Stimulated activated CD4-positive, alpha-beta T cell treated with anti-CD3 and anti-CD28 coated beads, TNF-alpha, amount 100 ng/mL, for 4 hours (primary cell): ENCODE results near the gene KRTAP3-1.
"Not testable (repeated sequence)": the region's sequence is repeated elsewhere in the genome, so short reads cannot be mapped to it uniquely, and the experiment has no call there.

Experiments
- DNase-seq, 3 experiments: peaks; one replicate each; pipeline ENCODE4 v3.0.0-alpha.2; 2020; ENCODE audit warnings: low read depth in 3 of 3

KRTAP3-1 gene

GRCh38 chr17:41008811-41009210 lies at the start of gene KRTAP3-1:
Gene KRTAP3-1 (minus strand): TSS chr17:41009128. CDS start chr17:41009074, 54 bp downstream.
- no peak for DNase-seq

DNA sequence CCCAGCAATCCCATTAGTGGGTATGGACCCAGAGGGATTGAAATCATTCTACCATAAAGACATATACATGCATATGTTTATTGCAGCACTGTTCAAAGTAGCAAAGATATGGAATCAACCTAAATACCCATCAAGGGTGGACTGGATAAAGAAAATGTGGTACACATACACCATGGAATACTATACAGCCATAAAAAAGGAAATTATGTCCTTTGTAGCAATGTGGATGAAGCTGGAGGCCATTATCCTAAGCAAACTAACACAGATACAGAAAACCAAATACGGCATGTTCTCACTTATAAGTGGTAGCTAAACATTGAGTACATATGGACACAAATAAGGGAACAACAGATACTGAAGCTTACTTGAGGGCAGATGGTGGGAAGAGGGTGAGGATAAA lies 48.6 kb upstream of the KRTAP3-1 start:
- DNase-seq, result no peak

- DNase-seq, result not testable (repeated sequence)
These were observed 46.2 kb upstream of the KRTAP3-1 start, which contains the start of gene KRTAP2-2 for GRCh38 chr17:41055130-41055529. Gene KRTAP2-2 (minus strand): TSS chr17:41055230. CDS start chr17:41055211, 19 bp downstream.

DNA sequence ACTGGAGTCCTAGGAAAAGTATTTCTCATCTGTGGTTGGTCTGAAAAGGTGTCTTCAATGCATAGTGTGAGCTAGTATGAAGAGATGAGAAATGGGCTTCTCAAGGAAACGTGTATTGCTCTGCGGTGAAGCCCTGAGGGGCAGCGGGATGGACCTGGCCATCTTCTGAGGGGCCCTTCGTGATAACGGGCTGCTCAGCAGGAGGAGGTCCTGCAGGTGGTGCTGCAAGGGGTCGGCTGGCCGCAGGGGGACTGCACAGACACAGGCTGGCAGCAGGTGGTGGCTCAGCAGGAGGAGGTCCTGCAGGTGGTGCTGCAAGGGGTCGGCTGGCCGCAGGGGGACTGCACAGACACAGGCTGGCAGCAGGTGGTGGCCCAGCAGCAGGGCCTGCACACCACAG lies 45.6 kb upstream of the KRTAP3-1 start:
- DNase-seq, result not testable (repeated sequence)

- no peak for DNase-seq
These were observed 45.1 kb upstream of the KRTAP3-1 start for GRCh38 chr17:41054025-41054424.

DNA sequence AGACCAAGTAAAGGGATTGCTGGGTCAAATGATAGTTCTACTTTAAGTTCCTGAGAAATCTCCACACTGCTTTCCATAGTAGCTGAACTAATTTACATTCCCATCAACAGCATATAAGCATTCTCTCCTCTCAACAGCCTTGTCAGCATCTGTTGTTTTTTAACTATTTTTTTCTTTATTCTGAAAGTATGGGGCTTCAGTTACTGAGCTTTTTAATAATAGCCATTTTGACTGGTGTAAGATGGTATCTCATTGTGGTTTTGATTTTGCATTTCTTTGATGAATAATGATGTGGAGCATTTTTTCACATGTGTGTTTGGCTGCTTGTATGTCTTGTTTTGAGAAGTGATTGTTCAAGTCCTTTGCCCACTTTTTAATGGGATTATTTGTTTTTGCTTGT lies 43.6 kb upstream of the KRTAP3-1 start:
- no peak for DNase-seq

GRCh38 chr17:41049110-41049509 lies 40.2 kb upstream of the KRTAP3-1 start:
- DNase-seq, result no peak

- DNase-seq, result no peak
These were observed 39.5 kb upstream of the KRTAP3-1 start for GRCh38 chr17:41048441-41048840.

DNA sequence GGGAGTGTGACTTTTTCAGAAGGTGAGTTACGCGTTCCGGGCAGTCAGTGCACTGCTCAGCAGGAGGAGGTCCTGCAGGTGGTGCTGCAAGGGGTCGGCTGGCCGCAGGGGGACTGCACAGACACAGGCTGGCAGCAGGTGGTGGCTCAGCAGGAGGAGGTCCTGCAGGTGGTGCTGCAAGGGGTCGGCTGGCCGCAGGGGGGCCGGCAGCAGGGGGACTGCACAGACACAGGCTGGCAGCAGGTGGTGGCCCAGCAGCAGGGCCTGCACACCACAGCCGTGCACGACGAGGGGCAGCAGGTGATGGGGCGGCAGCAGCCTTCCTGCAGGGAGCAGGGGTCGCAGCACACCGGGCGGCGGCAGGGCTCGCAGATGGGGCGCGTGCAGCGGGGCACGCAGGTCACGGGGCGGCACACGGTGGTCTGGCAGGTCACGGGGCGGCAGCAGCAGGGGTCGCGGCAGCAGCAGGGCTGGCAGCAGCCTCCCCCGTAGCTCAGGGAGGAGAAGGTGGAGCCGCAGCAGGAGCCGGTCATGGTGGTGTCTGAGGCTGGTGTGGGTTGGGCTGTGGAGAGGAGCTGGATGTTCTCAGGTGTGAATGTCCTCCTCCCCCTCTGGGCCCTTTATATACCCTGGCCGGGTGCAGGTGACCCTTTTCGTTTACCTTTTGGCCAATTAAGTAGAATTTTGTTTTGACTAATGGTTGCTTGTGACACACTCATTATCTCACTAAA lies 38.0 kb upstream of the KRTAP3-1 start, which contains the start of gene KRTAP2-1:
KRTAP2-1 (minus strand) TSS at position 582 of the 731 bp plus-strand sequence; CDS start at position 533, 49 bp downstream.
- not testable (repeated sequence) for DNase-seq

- no peak for DNase-seq
These were observed 34.0 kb upstream of the KRTAP3-1 start for GRCh38 chr17:41042953-41043352.

- DNase-seq, result not testable (repeated sequence)
These were observed 32.0 kb upstream of the KRTAP3-1 start, which contains the start of gene KRTAP1-1 for GRCh38 chr17:41040783-41041571. Gene KRTAP1-1 (minus strand): TSS chr17:41041450. CDS start chr17:41041397, 53 bp downstream.

GRCh38 chr17:41037853-41038350 lies 29.0 kb upstream of the KRTAP3-1 start:
- DNase-seq, result no peak

- not testable (repeated sequence) for DNase-seq
These were observed 25.5 kb upstream of the KRTAP3-1 start, which contains the start of gene KRTAP1-3 for GRCh38 chr17:41034346-41034935. Gene KRTAP1-3 (minus strand): TSS chr17:41034874. CDS start chr17:41034821, 53 bp downstream.

GRCh38 chr17:41029633-41030245 lies 20.8 kb upstream of the KRTAP3-1 start, which contains the start of gene KRTAP1-4:
Gene KRTAP1-4 (minus strand): TSS chr17:41030195. CDS start chr17:41030078, 117 bp downstream.
- DNase-seq, result no peak

DNA sequence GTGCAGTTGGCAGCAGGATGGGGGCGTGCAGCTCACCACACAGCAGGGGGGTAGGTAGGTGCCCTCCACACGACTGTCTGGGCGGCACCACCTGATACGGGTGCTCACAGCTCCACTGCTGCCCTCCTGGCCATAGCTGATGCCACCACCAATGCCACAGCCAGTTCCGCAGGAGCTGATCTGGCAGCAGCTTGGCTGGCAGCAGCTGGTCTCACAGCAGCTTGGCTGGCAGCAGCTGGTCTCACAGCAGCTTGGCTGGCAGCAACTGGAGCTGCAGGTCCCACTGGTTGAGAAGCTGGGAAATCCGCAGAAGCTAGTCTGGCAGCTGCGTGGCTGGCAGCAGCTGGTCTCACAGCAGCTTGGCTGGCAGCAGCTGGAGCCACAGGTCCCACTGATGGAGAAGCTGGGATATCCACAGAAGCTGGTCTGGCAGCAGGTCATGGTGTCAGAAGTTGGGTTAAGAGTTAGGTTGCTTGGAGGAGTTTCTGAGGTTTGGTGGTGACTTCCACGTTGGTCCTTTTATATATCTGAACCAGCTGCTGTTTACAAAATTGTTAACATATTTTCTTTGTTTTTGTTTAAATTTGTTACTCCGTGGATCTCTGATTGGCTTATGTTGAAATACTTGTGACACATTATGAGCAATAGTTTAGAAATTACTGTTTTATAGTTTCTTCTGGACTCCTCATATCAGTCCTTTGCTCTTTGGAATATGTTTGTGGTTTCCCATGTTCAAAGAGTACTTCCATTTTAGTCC lies 18.0 kb upstream of the KRTAP3-1 start, which contains the start of gene KRTAP1-5:
KRTAP1-5 (minus strand) TSS at position 494 of the 757 bp plus-strand sequence; CDS start at position 441, 53 bp downstream.
- no peak for DNase-seq

DNA sequence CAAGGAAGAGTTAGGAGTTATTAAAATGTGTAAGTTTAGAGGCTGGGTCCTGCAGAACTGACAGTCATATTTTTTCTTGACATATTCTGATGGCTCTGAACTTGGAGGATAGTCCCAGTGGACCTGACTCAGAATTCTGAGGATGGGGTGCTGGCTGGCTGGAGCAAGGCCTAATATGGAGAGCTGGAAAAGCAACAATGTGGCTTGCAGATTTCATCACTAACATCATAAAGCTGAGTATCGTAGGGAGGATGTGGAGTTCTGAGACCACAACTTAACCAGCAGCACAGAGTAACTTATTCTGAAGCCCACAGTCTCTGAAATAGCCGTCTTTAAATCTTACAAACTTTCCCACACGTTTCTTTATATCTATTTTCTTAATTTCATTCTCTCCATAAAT lies 15.8 kb upstream of the KRTAP3-1 start:
- no peak for DNase-seq

- DNase-seq, result no peak
These were observed 11.4 kb upstream of the KRTAP3-1 start for GRCh38 chr17:41020336-41020735.

DNA sequence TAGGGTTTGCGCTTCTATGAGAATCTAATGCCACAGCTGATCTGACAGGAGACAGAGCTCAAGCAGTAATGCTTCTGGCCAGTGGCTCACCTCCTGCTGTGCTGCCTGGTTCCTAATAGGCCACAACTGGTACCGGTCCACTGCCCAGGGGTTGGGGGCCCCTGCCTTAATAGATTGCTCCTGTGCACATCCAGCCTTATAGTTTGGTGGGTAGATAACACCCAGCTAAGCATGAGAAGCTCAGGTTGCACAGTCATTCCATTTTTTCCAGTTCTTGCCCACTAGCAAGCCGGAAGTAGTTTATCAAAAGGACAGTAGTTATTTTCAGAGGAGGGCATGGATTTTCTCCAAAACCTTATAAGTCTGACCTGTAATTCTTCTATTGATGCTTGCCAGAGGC lies 10.5 kb upstream of the KRTAP3-1 start:
- no peak for DNase-seq

DNA sequence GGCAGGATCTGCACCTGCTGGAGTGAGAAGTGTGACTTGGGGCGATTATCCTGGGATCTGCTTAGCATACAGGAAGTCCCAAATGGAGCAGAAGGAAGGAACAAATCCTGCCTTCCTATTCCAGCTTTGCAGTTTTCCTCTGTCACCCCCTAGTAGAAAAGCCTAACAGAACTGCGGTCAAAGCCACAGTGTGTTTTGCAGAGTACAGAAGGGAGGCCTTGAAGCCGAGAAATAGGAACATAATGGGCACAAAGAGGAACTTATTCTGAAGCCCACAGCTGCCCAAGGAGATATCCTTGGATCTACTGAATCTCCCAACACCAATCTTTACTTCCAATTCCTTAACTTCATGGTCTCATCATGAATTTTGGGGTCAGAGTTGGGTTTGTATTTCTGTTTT lies 9.6 kb upstream of the KRTAP3-1 start:
- no peak for DNase-seq

GRCh38 chr17:41016578-41017215 lies 7.8 kb upstream of the KRTAP3-1 start:
- no peak for DNase-seq
